Suprapubic skin (tissue), 4 donors: ENCODE data around the gene LPCAT3. TPM values are rescaled to one million over a fixed set of nuclear protein-coding genes. Genes with fewer than 3 reads are reported as not detected.

Experiments
- DNase-seq, 2 donors: peaks; one replicate each; pipeline ENCODE4 v3.0.0-alpha.2; 2019; ENCODE audit warnings: low spot score in 2 of 2
- H3K27ac ChIP-seq: fragments of 200-600 bp; sonication (generic); one replicate; pipeline ENCODE4 v1.5.1; 2019
- H3K27me3 ChIP-seq: fragments of 200-600 bp; sonication (generic); one replicate; pipeline ENCODE4 v1.5.1; 2019
- H3K36me3 ChIP-seq: fragments of 200-600 bp; sonication (generic); one replicate; pipeline ENCODE4 v1.5.1; 2019
- H3K4me1 ChIP-seq: fragments of 200-600 bp; sonication (generic); one replicate; pipeline ENCODE4 v1.5.1; 2019
- H3K4me3 ChIP-seq: fragments of 200-600 bp; sonication (generic); one replicate; pipeline ENCODE4 v1.5.1; 2019; ENCODE audit warnings: mild to moderate bottlenecking
- H3K9me3 ChIP-seq: fragments of 200-600 bp; sonication (generic); one replicate; pipeline ENCODE4 v1.5.1; 2019
- CTCF ChIP-seq, 2 donors: fragments of 200-600 bp in 1 of 2; fragments of 450-650 bp in 1 of 2; sonication (generic) in 1 of 2; IDR thresholded peaks; one replicate each; pipeline ENCODE4 v1.5.1; 2016 to 2019; ENCODE audit warnings: antibody characterized with exemption in 2 of 2, mild to moderate bottlenecking in 1 of 2, moderate library complexity in 1 of 2
- EP300 ChIP-seq: sonication (generic); formaldehyde crosslinking; IDR thresholded peaks from one replicate; pipeline ENCODE4 v1.6.1; 2017; ENCODE audit warnings: antibody characterized with exemption
- POLR2A ChIP-seq, 2 donors: fragments of 450-650 bp; IDR thresholded peaks; one replicate each; pipeline ENCODE4 v1.6.1; 2017; ENCODE audit warnings: antibody characterized with exemption in 2 of 2, mild to moderate bottlenecking in 2 of 2, moderate library complexity in 2 of 2
- POLR2AphosphoS5 ChIP-seq, 3 donors: sonication (generic); formaldehyde crosslinking; IDR thresholded peaks; one replicate each; pipeline ENCODE4 v1.6.1; 2017; ENCODE audit warnings: antibody characterized with exemption in 3 of 3
- WGBS: methylation state at CpG from one replicate; pipeline ENCODE4 v1.1.5; 2018; 5-methylcytosine and 5-hydroxymethylcytosine counted together
- total RNA-seq, 4 donors: library from RNA; depleted of rRNA; stranded (reverse); fragments of >200 nt; gene quantifications; one replicate each; pipeline ENCODE4 v1.1.0, GENCODE V29; 2016

The LPCAT3 gene
- total RNA-seq, 4 donors from 2014 or later, result 51.3 to 79.3 (median 56.8) TPM

GRCh38 chr12:7061596-7061995, 43.3 kb upstream of the LPCAT3 start:
- WGBS, result 87% methylated on average over 7 of the region's 7 CpGs

GRCh38 chr12:7061138-7061537, 42.9 kb upstream of the LPCAT3 start:
- WGBS, result 52% methylated on average over 13 of the region's 13 CpGs
- Histone ChIP-seq H3K9me3 (no peaks in the 10 kb centered on the region), H3K36me3 (no peaks in the 10 kb centered on the region), H3K27ac (peak overlapping the region; percentile 82), H3K4me3 (peak overlapping the region; percentile 42), H3K27me3 (no peaks in the 10 kb centered on the region), H3K4me1 (peaks cover 22% of the 10 kb centered on the region)
- TF ChIP-seq EP300 (no peak), POLR2AphosphoS5 (IDR thresholded peaks at IDR 0.05) (no peak), POLR2A (IDR thresholded peaks at IDR 0.05) (no peak), CTCF (IDR thresholded peaks at IDR 0.05) (no peak)
- no peak for DNase-seq

More at GRCh38 chr12:7061596-7061995, 43.3 kb upstream of the LPCAT3 start:
- peaks cover 25% of the 10 kb centered on the region for H3K4me1 ChIP-seq
- H3K27me3 ChIP-seq, result no peaks in the 10 kb centered on the region
- peak overlapping the region; percentile 82 for H3K27ac ChIP-seq
- TF ChIP-seq CTCF (IDR thresholded peaks at IDR 0.05), result no peak
- no peak for TF ChIP-seq POLR2A (IDR thresholded peaks at IDR 0.05)
- no peak for TF ChIP-seq EP300
- no peak for TF ChIP-seq POLR2AphosphoS5 (IDR thresholded peaks at IDR 0.05)
- DNase-seq, result no peak
- H3K36me3 ChIP-seq, result no peaks in the 10 kb centered on the region
- peak overlapping the region; percentile 42 for H3K4me3 ChIP-seq
- no peaks in the 10 kb centered on the region for H3K9me3 ChIP-seq

- H3K27ac ChIP-seq, result peak within 1 kb of the TSS; percentile 82
- no peaks in the 10 kb centered on the region for H3K36me3 ChIP-seq
- no peaks in the 10 kb centered on the region for H3K9me3 ChIP-seq
- WGBS, result 21% methylated on average over 8 of the region's 10 CpGs
- H3K4me1 ChIP-seq, result peaks cover 16% of the 10 kb centered on the region
- peak; percentile 63 to 86 for TF ChIP-seq CTCF (IDR thresholded peaks at IDR 0.05)
- TF ChIP-seq POLR2A (IDR thresholded peaks at IDR 0.05), result peak in 1 of 2 donors; percentile 39
- no peak for TF ChIP-seq EP300
- peak; percentile 65 to 97 (median 86) for TF ChIP-seq POLR2AphosphoS5 (IDR thresholded peaks at IDR 0.05)
- peak; percentile 81 to 82 for DNase-seq
- no peaks in the 10 kb centered on the region for H3K27me3 ChIP-seq
- peak within 1 kb of the TSS; percentile 42 for H3K4me3 ChIP-seq
Measured at GRCh38 chr12:7060353-7060954, 42.2 kb upstream of the LPCAT3 start, which contains the start of gene C1S. C1S (plus strand) TSS chr12:7060718; CDS start chr12:7061913, 1,195 bp downstream.

GRCh38 chr12:7059780-7060179, 41.5 kb upstream of the LPCAT3 start:
- TF ChIP-seq POLR2A (IDR thresholded peaks at IDR 0.05), result no peak
- no peak for TF ChIP-seq CTCF (IDR thresholded peaks at IDR 0.05)
- TF ChIP-seq EP300, result no peak
- TF ChIP-seq POLR2AphosphoS5 (IDR thresholded peaks at IDR 0.05), result no peak
- H3K27me3 ChIP-seq, result no peaks in the 10 kb centered on the region
- no peaks in the 10 kb centered on the region for H3K36me3 ChIP-seq
- H3K4me3 ChIP-seq, result no peak overlapping the region
- peaks cover 13% of the 10 kb centered on the region for H3K4me1 ChIP-seq
- no peak for DNase-seq
- peak overlapping the region; percentile 37 for H3K27ac ChIP-seq
- H3K9me3 ChIP-seq, result no peaks in the 10 kb centered on the region
- WGBS, result 90% methylated on average over 4 of the region's 4 CpGs

GRCh38 chr12:7058850-7059395, 40.6 kb upstream of the LPCAT3 start:
- H3K27me3 ChIP-seq, result no peaks in the 10 kb centered on the region
- H3K27ac ChIP-seq, result no peak overlapping the region
- WGBS, result 89% methylated on average over 9 of the region's 9 CpGs
- no peak for DNase-seq
- peaks cover 13% of the 10 kb centered on the region for H3K4me1 ChIP-seq
- H3K36me3 ChIP-seq, result no peaks in the 10 kb centered on the region
- no peaks in the 10 kb centered on the region for H3K9me3 ChIP-seq
- H3K4me3 ChIP-seq, result no peak overlapping the region
- TF ChIP-seq POLR2A (IDR thresholded peaks at IDR 0.05) (no peak), EP300 (no peak), CTCF (IDR thresholded peaks at IDR 0.05) (no peak), POLR2AphosphoS5 (IDR thresholded peaks at IDR 0.05) (no peak)
